K562 (cell line): ENCODE data around the gene FGD6. TPM values are rescaled to one million over a fixed set of nuclear protein-coding genes. Genes with fewer than 3 reads are reported as not detected.

Source experiments
- ARID1B ChIP-seq: fragments of 450-650 bp; IDR thresholded peaks from 2 replicates; pipeline ENCODE4 v1.6.1; 2016; ENCODE audit warnings: antibody characterized with exemption, mild to moderate bottlenecking, inconsistent platforms
- CBFA2T3 ChIP-seq: fragments of 450-650 bp; IDR thresholded peaks from 2 replicates; pipeline ENCODE4 v1.6.1; 2017
- EP300 ChIP-seq: IDR thresholded peaks from 2 replicates; pipeline ENCODE4 v1.6.1; 2012; ENCODE audit warnings: low read length, improper control_type of control experiment
- KAT8 ChIP-seq: fragments of 450-650 bp; IDR thresholded peaks from 2 replicates; pipeline ENCODE4 v1.6.1; 2016; ENCODE audit warnings: low read depth, mild to moderate bottlenecking
- MAZ ChIP-seq, 2 experiments: fragments of 450-650 bp in 1 of 2; sonication (generic) in 1 of 2; formaldehyde crosslinking; IDR thresholded peaks in 1 of 2; conservative IDR thresholded peaks in 1 of 2; 2 replicates each; pipeline versions ENCODE4 v1.4.0 to v1.5.0; 2020; ENCODE audit warnings: mild to moderate bottlenecking in 1 of 2, missing genetic modification reagents in 1 of 2
- NFE2 ChIP-seq: IDR thresholded peaks from 2 replicates; pipeline ENCODE4 v1.6.1; 2014; ENCODE audit warnings: antibody characterized with exemption, low read depth
- RBM15 ChIP-seq: fragments of 200-400 bp; formaldehyde crosslinking; IDR thresholded peaks from 2 replicates; pipeline ENCODE4 v1.6.1; 2018; ENCODE audit warnings: mild to moderate bottlenecking, low read length, moderate library complexity; ENCODE audit not compliant: insufficient read depth
- RCOR1 ChIP-seq, 2 experiments: IDR thresholded peaks; 2 replicates each; pipeline ENCODE4 v1.6.1; 2012; ENCODE audit warnings: low read depth in 2 of 2, low read length in 2 of 2, borderline replicate concordance in 1 of 2, improper control_type of control experiment in 1 of 2
- RFX1 ChIP-seq: fragments of 450-650 bp; IDR thresholded peaks from 2 replicates; pipeline ENCODE4 v1.6.1; 2016; ENCODE audit warnings: mild to moderate bottlenecking, moderate library complexity
- SMARCA4 ChIP-seq: fragments of 450-650 bp; IDR thresholded peaks from 2 replicates; pipeline ENCODE4 v1.6.1; 2016
- ZNF184 ChIP-seq: sonication (generic); formaldehyde crosslinking; IDR thresholded peaks from 2 replicates; pipeline ENCODE4 v1.5.0; 2020; ENCODE audit warnings: missing genetic modification reagents
- ZNF232 ChIP-seq: sonication (generic); formaldehyde crosslinking; IDR thresholded peaks from 2 replicates; pipeline ENCODE4 v1.8.0; 2022; ENCODE audit warnings: mild to moderate bottlenecking, missing genetic modification reagents
- polyA plus RNA-seq, 8 experiments: library from polyadenylated mRNA; depleted of rRNA in 4 of 8; stranded (reverse) in 5 of 8; unstranded in 3 of 8; fragments of >200 nt; fragmentation: Nextera tagmentation in 2 of 8; fragmentation: Illumina TruSeq in 1 of 8; extraction: Ambion mirVana in 2 of 8; extraction: Trizol in 1 of 8; gene quantifications; 2 replicates each; pipeline versions ENCODE4 v1.2.1 to v1.2.3, GENCODE V29; 2011 to 2014; ENCODE audit warnings: inconsistent platforms in 1 of 8, missing spikeins in 1 of 8
- total RNA-seq, 7 experiments: library from RNA; depleted of rRNA in 6 of 7; stranded (reverse); fragments of >200 nt in 6 of 7; fragmentation: Illumina TruSeq in 2 of 7; extraction: Trizol in 2 of 7; gene quantifications; 2 replicates each; pipeline versions ENCODE4 v1.2.1 to v1.2.3, GENCODE V29; 2011 to 2021; ENCODE audit warnings: low replicate concordance in 1 of 7
- TF ChIP-seq, protein P1 (sequence below), 2 experiments: fragments of 450-650 bp in 1 of 2; sonication (generic) in 1 of 2; formaldehyde crosslinking in 1 of 2; IDR thresholded peaks; 2 replicates each; pipeline versions ENCODE4 v1.7.1 to v1.9.0; 2016 to 2022; ENCODE audit warnings: inconsistent platforms in 1 of 2, mild to moderate bottlenecking in 1 of 2, missing genetic modification reagents in 1 of 2
- TF ChIP-seq, protein P2 (sequence below), 2 experiments: IDR thresholded peaks; 2 replicates each; pipeline ENCODE4 v1.6.1; 2011; ENCODE audit warnings: borderline replicate concordance in 1 of 2, control low read depth in 1 of 2, low read depth in 1 of 2, low read length in 1 of 2, mild to moderate bottlenecking in 1 of 2, mixed read lengths in 1 of 2, moderate library complexity in 1 of 2; ENCODE audit not compliant: insufficient read depth in 1 of 2, insufficient read length in 1 of 2, poor library complexity in 1 of 2, severe bottlenecking in 1 of 2; ENCODE audit errors: extremely low read depth in 1 of 2
- TF ChIP-seq, protein P3 (sequence below): sonication (generic); formaldehyde crosslinking; IDR thresholded peaks from 2 replicates; pipeline ENCODE4 v1.8.1; 2022; ENCODE audit warnings: missing genetic modification reagents
- TF ChIP-seq, protein P4 (sequence below): fragments of 250-450 bp; sonication (Bioruptor Pico); IDR thresholded peaks from 2 replicates; pipeline ENCODE4 v1.5.0; 2021

FGD6 gene
- total and polyA plus RNA-seq, 9 of the 15 experiments (the other 6 are each of a cell fraction or from before 2014, with no cell fraction given) = 1.5 to 11.1 (median 5.8) TPM

DNA sequence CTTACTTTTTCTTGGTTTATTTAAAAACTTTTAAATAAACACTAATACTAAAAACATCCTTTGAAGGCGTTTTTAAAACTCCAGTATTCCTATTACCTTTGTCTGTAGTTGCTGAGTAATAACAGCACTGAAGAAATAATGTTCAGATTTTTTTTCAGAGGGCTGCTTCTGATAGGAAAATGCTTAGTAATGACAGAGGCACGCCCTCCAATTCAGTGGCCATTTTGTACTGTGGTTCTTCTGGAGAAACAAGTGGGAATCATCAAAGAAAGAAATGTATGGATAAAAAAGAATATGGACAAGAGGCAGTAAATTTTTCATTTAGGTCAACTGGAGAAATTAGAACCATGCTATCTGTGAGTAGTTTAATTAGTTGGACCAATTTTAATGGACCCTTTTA lies 13.9 kb upstream of the FGD6 start (continued):
- TF ChIP-seq RBM15 (no peak), KAT8 (peak; percentile 82; the same call in 1 of the 2 replicates), NFE2 (peak; percentile 90), CBFA2T3 (peak; percentile 53; the same call in 1 of the 2 replicates), ZNF184 (CRISPR knock-in tag) (no peak), SMARCA4 (0 out of 2 replicates have a peak, but pooled peaks have one; percentile 35), EP300 (peak; percentile 36; the same call in 1 of the 2 replicates), ARID1B (peak; percentile 33; the same call in 1 of the 2 replicates), MAZ (CRISPR knock-in tag; conservative IDR thresholded peaks at IDR 0.05 in 1 of 2, IDR thresholded peaks at IDR 0.05 in 1 of 2) (no peak), RFX1 (no peak), ZNF232 (CRISPR knock-in tag) (no peak), RCOR1 (IDR thresholded peaks at IDR 0.05; ENCODE audit: borderline replicate concordance in 1 of 2, low read depth in 2 of 2, low read length in 2 of 2) (peak in 1 of 2 experiments; percentile 82; a peak in 1 of 4 replicates)
- TF ChIP-seq, protein P1, sequence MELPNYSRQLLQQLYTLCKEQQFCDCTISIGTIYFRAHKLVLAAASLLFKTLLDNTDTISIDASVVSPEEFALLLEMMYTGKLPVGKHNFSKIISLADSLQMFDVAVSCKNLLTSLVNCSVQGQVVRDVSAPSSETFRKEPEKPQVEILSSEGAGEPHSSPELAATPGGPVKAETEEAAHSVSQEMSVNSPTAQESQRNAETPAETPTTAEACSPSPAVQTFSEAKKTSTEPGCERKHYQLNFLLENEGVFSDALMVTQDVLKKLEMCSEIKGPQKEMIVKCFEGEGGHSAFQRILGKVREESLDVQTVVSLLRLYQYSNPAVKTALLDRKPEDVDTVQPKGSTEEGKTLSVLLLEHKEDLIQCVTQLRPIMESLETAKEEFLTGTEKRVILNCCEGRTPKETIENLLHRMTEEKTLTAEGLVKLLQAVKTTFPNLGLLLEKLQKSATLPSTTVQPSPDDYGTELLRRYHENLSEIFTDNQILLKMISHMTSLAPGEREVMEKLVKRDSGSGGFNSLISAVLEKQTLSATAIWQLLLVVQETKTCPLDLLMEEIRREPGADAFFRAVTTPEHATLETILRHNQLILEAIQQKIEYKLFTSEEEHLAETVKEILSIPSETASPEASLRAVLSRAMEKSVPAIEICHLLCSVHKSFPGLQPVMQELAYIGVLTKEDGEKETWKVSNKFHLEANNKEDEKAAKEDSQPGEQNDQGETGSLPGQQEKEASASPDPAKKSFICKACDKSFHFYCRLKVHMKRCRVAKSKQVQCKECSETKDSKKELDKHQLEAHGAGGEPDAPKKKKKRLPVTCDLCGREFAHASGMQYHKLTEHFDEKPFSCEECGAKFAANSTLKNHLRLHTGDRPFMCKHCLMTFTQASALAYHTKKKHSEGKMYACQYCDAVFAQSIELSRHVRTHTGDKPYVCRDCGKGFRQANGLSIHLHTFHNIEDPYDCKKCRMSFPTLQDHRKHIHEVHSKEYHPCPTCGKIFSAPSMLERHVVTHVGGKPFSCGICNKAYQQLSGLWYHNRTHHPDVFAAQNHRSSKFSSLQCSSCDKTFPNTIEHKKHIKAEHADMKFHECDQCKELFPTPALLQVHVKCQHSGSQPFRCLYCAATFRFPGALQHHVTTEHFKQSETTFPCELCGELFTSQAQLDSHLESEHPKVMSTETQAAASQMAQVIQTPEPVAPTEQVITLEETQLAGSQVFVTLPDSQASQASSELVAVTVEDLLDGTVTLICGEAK (IDR thresholded peaks at IDR 0.05) = no peak
- TF ChIP-seq, protein P1 (CRISPR knock-in tag; IDR thresholded peaks at IDR 0.05) = no peak
- TF ChIP-seq, protein P2, sequence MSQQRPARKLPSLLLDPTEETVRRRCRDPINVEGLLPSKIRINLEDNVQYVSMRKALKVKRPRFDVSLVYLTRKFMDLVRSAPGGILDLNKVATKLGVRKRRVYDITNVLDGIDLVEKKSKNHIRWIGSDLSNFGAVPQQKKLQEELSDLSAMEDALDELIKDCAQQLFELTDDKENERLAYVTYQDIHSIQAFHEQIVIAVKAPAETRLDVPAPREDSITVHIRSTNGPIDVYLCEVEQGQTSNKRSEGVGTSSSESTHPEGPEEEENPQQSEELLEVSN (IDR thresholded peaks at IDR 0.05; ENCODE audit: borderline replicate concordance in 1 of 2, extremely low read depth in 1 of 2, insufficient read depth in 1 of 2, insufficient read length in 1 of 2, low read depth in 1 of 2, low read length in 1 of 2, poor library complexity in 1 of 2, severe bottlenecking in 1 of 2) = no peak
- TF ChIP-seq, protein P3, sequence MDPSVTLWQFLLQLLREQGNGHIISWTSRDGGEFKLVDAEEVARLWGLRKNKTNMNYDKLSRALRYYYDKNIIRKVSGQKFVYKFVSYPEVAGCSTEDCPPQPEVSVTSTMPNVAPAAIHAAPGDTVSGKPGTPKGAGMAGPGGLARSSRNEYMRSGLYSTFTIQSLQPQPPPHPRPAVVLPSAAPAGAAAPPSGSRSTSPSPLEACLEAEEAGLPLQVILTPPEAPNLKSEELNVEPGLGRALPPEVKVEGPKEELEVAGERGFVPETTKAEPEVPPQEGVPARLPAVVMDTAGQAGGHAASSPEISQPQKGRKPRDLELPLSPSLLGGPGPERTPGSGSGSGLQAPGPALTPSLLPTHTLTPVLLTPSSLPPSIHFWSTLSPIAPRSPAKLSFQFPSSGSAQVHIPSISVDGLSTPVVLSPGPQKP (CRISPR knock-in tag) = no peak
- TF ChIP-seq, protein P4, sequence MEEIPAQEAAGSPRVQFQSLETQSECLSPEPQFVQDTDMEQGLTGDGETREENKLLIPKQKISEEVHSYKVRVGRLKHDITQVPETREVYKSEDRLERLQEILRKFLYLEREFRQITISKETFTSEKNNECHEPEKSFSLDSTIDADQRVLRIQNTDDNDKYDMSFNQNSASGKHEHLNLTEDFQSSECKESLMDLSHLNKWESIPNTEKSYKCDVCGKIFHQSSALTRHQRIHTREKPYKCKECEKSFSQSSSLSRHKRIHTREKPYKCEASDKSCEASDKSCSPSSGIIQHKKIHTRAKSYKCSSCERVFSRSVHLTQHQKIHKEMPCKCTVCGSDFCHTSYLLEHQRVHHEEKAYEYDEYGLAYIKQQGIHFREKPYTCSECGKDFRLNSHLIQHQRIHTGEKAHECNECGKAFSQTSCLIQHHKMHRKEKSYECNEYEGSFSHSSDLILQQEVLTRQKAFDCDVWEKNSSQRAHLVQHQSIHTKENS (CRISPR knock-in tag) = no peak
